ENCODE results near the gene ITGB2.

The ITGB2 gene

GRCh38 chr21:44910229-44911067 lies 10.3 kb downstream of the ITGB2 start:
- no peak for DNase-seq (ENCODE audit: low read depth in 3 of 3)

GRCh38 chr21:44909719-44910118 lies 11.0 kb downstream of the ITGB2 start:
- DNase-seq (ENCODE audit: low read depth in 3 of 3) = no peak

- no peak for DNase-seq (ENCODE audit: low read depth in 3 of 3)
These were observed 11.8 kb downstream of the ITGB2 start for GRCh38 chr21:44908908-44909307.

GRCh38 chr21:44907966-44908895 lies 12.5 kb downstream of the ITGB2 start:
- DNase-seq (ENCODE audit: low read depth in 3 of 3) = no peak

- DNase-seq (ENCODE audit: low read depth in 3 of 3) = no peak
These were observed 13.3 kb downstream of the ITGB2 start for GRCh38 chr21:44907225-44907965.

GRCh38 chr21:44905728-44906090 lies 15.0 kb downstream of the ITGB2 start:
- no peak for DNase-seq (ENCODE audit: low read depth in 3 of 3)

- DNase-seq (ENCODE audit: low read depth in 3 of 3) = no peak
These were observed 15.5 kb downstream of the ITGB2 start for GRCh38 chr21:44905016-44905727.

GRCh38 chr21:44904141-44904923 lies 16.4 kb downstream of the ITGB2 start:
- DNase-seq (ENCODE audit: low read depth in 3 of 3) = no peak

- no peak for DNase-seq (ENCODE audit: low read depth in 3 of 3)
These were observed 17.0 kb downstream of the ITGB2 start for GRCh38 chr21:44903689-44904088.

GRCh38 chr21:44903050-44903685 lies 17.5 kb downstream of the ITGB2 start:
- DNase-seq (ENCODE audit: low read depth in 3 of 3) = no peak

GRCh38 chr21:44902268-44903049 lies 18.2 kb downstream of the ITGB2 start:
- DNase-seq (ENCODE audit: low read depth in 3 of 3) = no peak

GRCh38 chr21:44901391-44902074 lies 19.2 kb downstream of the ITGB2 start:
- DNase-seq (ENCODE audit: low read depth in 3 of 3) = no peak

GRCh38 chr21:44900559-44901251 lies 20.0 kb downstream of the ITGB2 start:
- DNase-seq (ENCODE audit: low read depth in 3 of 3) = no peak

- no peak for DNase-seq (ENCODE audit: low read depth in 3 of 3)
These were observed 20.7 kb downstream of the ITGB2 start for GRCh38 chr21:44899768-44900558.

GRCh38 chr21:44898851-44899767 lies 21.6 kb downstream of the ITGB2 start:
- no peak for DNase-seq (ENCODE audit: low read depth in 3 of 3)

GRCh38 chr21:44898011-44898488 lies 22.6 kb downstream of the ITGB2 start:
- no peak for DNase-seq (ENCODE audit: low read depth in 3 of 3)
